ENCODE data around the gene RB1.

DNA sequence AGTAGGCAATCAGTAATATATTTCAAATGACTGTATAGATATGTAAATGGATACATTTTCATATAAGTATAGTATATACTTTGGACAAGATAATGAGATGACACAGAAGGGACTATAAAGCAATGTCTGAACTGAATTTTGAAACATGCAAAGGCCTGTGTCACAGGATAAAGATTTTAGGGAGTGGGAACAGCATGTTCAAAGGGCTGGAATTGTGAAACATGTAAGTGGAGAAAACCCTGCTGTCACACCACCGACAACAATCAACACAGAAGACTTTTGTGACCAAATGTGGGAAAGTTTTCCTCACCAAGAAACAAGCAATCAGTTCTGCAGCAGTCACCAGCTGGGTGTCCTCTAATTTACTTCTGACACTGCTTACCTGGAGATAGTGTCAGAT is 66.4 kb downstream of the RB1 start:
- TF ChIP-seq EZH2 (IDR thresholded peaks at IDR 0.05; ENCODE audit: insufficient read depth, poor library complexity, severe bottlenecking) (no peak), EZH2phosphoT487 (IDR thresholded peaks at IDR 0.05; ENCODE audit: insufficient read depth, low read depth) (no peak)
